GM12865 (cell line): ENCODE results near the gene TINAGL1.

Experiments used
- DNase-seq: peaks from one replicate; pipeline ENCODE4 v3.0.0; 2010; ENCODE audit warnings: low read depth
- H3K4me3 ChIP-seq: 2 replicates; pipeline ENCODE4 v1.5.1; 2011; ENCODE audit warnings: mild to moderate bottlenecking, low read depth, low read length, control low read depth
- TF ChIP-seq, protein P1 (sequence below): IDR thresholded peaks from 2 replicates; pipeline ENCODE4 v1.5.1; 2011; ENCODE audit warnings: low read length, control low read depth, low read depth, inconsistent platforms; ENCODE audit not compliant: insufficient read depth; ENCODE audit errors: missing control alignments

Gene TINAGL1

DNA sequence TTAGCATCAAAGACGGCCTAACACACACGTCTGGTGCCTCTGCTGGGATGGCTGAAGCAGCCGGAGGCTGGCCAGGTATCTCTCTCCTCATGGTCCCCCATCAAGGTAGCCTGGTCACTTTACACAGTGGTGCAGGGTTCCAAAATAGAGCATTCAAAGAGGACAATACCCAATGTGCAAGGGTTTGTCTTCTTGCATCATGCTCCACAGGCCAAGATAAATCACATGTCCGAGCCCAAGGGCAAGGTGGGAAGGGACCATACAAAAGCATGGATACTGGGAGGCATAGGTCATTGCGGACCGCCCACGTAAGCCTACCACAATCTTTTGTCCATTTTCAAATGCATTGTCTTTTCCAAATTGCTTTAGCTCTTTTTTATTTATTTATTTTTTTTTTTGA, 23.8 kb upstream of the TINAGL1 start:
- H3K4me3 ChIP-seq: no peak overlapping the region
- no peak for DNase-seq
- TF ChIP-seq, protein P1, sequence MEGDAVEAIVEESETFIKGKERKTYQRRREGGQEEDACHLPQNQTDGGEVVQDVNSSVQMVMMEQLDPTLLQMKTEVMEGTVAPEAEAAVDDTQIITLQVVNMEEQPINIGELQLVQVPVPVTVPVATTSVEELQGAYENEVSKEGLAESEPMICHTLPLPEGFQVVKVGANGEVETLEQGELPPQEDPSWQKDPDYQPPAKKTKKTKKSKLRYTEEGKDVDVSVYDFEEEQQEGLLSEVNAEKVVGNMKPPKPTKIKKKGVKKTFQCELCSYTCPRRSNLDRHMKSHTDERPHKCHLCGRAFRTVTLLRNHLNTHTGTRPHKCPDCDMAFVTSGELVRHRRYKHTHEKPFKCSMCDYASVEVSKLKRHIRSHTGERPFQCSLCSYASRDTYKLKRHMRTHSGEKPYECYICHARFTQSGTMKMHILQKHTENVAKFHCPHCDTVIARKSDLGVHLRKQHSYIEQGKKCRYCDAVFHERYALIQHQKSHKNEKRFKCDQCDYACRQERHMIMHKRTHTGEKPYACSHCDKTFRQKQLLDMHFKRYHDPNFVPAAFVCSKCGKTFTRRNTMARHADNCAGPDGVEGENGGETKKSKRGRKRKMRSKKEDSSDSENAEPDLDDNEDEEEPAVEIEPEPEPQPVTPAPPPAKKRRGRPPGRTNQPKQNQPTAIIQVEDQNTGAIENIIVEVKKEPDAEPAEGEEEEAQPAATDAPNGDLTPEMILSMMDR: no peak

DNA sequence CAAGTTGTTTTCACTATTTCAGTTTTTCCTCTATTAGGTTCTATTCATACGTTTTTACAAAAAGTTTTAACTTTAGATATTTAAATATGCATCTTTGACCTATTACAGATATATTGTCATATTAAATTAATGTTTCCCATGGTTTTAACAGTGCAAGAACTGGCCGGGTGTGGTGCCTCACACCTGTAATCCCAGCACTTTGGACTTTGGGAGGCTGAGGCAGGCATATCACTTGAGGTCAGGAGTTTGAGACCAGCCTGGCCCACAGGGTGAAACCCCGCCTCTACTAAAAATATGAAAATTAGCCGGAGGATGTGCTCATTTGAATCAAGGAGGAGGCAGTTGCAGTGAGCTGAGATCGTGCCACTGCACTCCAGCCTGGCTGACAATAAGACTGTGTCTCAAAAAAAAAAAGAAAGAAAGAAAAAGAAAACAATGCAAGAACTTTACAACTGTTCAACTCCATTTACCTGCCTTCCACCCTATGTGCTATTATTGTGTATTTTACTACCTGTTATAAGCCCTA, 19.8 kb upstream of the TINAGL1 start:
- TF ChIP-seq, protein P1: no peak
- no peak for DNase-seq
- H3K4me3 ChIP-seq: no peak overlapping the region

DNA sequence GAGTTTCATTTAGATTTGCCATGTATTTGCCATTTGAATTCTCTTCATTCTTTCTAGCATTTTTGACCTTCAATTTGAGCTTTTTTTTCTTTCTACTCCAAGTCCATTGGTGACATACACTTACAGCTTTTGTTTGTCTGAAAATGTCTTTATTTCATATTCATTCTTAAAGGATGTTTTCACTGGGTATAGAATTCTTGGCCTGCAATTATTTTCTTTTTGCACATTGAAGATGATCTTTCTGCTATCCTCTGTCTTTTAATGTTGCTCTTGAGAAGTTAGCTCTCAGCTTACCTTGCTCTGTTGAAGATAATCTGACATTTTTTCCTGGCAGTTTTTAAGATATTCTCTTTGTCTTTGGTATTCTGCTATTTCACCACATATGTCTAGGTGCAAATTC, 16.6 kb upstream of the TINAGL1 start:
- no peak for DNase-seq
- H3K4me3 ChIP-seq: no peak overlapping the region
- TF ChIP-seq, protein P1: no peak

GRCh38 chr1:31560394-31560793, 15.9 kb upstream of the TINAGL1 start:
- DNase-seq: no peak
- no peak overlapping the region for H3K4me3 ChIP-seq
- TF ChIP-seq, protein P1: no peak

- TF ChIP-seq, protein P1: no peak
- no peak overlapping the region for H3K4me3 ChIP-seq
- no peak for DNase-seq
Observed at GRCh38 chr1:31562707-31563360, 13.5 kb upstream of the TINAGL1 start.

DNA sequence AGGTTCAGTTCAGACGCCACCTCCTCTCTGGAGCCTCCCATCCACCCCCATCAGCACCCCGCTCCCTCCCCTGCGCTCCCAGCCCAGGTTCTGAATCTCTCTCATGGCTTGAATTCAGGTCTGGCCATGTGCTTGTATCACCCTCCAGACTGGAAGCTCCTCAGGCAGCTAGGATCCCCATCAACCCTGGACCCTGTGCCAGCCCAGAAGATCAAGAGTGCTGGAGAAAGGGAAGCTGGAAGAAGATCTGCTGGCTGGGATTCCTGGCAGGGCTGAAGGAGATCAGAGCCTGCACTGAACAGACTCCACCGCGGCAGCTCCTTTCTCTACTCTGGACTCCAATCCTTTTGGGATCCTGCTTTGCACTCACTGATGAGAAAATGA, 11.7 kb upstream of the TINAGL1 start:
- no peak for DNase-seq
- no peak overlapping the region for H3K4me3 ChIP-seq
- TF ChIP-seq, protein P1: no peak
